NCI-H460 (cell line): ENCODE measurements around the gene COA8. TPM values are rescaled to one million over a fixed set of nuclear protein-coding genes. Genes with fewer than 3 reads are reported as not detected.

Experiments used
- DNase-seq: peaks from one replicate; pipeline ENCODE4 v3.0.0-alpha.2; 2016; ENCODE audit warnings: low read depth; ENCODE audit errors: extremely low read depth
- total RNA-seq: library from RNA; depleted of rRNA; stranded (reverse); fragments of >200 nt; shearing (Covaris generic); gene quantifications from 2 replicates; pipeline ENCODE4 v1.2.3, GENCODE V29; 2014

The COA8 gene
- total RNA-seq, 1 experiment from 2014 or later: 51.4 TPM

DNA sequence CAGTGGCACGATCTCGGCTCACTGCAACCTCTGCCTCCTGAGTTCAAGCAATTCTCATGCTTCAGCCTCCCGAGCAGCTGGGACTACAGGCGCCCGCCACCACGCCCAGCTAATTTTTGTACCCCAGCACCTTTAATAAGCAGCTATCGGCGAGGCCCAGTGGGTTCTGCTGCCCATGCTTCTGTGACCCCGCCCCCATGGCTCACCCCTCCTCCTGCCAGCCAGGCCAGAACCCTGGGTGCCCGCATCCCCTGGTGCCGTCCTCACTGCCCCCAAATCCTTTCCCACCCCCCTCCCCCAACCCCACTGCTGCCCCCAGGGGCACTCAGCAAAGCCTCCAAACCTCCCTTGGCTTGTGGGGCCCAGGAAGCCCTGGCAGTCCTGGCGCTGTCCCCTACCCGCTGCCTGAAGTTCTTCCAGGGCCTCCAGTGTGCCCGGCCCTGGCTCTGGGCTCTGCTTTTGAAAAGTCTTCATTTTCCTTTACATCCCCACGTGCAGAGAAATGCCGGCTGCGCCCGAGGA, 14.8 kb upstream of the COA8 start:
- DNase-seq: no peak

DNA sequence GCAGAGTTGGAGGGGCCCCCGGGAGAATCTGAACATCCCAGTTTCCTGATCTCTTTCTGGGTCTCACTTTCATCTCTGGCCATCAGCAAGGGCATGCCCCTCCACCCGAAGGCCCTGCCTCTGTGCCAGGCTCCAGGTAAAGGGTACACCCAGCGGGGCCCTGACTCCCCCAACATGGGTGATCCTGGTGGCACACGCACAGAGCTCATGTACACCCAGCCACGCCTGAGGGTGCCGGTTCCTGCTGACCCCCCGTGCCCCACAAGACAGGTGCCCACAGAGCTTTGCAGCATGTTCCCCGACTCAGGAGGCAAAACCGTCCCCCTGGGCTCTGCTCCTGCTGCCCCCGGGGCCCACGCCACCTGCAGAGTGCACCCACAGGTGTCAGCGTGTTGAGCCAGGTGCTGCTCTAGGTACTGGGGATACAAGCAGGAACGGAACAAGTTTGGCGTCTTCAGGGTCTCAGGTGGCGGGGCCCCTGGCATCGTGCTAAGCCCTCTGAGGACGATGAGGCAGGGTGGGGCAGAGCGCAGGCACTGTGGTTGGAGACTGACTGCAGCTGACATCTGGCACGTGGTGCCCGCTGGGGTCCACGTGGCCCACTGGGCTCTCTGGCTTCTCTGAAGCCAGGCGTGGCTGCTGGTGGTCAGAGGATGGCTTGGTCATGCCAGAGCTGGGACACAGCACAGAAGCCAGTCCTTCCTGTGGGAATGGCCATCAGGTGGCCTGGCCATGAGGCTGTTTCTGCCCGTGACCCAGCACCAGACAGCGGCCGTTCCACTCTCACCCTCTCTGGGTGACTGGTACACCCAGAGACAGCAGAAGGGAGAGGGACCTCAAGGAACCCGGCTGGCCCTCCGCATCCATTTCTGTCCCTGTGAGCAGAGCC, 14.1 kb upstream of the COA8 start:
- no peak for DNase-seq

DNA sequence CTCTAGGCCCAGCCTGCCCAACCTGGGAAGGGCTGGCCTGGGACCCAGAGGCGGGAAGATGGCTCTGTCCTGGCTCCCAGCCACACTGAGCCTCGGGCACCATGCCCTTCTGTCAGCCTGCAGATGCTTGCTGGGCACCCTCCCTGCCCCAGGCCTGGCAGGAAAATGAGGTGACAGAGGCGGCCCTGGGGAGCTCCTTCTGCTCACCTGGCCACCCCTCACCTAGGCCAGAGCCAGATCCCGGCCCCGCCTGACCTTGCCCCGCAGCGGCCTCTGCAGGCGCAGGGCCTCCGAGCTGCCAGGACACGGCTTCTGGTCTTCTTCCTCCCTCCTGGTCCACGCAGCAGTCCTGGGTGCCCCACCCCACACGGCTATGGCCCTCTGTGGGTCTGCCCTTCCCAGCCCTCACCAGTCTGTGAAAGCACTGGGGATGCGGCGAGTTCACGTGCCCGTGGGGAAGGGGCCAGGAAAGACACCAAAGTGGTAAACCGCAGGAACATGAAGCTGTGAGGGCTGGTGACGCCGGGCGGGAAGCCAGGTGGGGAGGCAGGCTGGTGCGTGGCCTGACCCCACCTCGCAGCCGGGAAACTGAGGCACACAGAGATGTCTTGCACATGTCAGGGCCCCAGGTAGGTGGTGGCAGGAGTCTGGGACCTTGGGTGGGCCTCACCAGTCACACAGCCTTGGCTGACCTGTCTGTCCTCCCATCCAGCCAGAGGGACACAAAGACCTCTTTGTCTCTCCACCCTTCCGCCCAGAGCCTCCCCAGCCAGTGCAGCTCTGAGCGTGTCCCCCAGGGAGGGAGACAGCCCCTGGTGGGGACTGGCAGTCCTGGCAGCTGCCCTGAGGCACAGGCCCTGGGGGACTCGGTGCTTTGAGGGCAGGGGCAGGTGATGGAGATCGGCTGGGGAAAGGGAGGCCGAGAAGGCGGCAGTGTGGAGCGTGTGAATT, 13.1 kb upstream of the COA8 start:
- no peak for DNase-seq

DNA sequence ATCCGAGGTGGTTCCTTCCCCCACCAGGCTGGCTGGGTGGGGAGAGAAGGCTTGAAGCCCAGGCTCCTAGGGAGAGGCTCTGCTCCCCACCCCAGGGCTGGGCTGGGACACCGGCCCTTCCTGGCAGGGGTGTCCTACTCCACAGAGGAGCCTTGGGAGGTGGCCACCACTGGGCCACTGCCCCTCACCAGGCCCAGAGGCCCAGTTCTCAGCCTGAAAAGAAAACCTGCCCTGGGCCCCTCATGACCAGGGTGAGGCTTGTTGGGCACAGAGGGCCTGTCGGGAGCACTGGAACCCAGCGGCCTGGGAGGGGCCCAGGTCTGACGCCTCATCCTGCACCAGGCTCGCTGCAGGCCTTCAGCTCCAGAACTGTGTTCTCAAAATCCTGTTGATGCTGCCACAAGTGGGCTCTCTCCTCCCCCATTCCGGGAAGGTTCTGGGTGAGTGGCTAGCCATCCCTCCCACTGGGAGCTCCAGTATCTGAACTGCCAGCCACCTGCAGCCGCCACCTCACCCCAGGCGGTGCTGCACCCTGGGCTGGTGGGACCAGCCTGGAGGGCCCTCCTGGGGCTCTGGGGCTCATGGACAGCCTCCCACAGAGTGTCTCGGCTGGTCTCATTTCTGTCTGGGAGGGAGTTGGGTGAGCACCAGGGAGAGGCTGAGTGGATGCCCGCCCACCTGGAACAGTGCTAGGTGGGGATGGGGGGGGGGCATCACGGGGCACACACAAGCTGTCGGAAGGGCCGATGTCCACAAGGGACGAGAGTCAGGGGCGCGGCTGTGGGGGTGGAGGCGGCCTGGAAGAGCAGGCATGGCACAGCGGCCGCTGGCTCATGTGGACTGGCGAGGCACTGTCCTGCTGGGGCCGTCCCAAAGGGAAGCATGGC, 12.1 kb upstream of the COA8 start:
- no peak for DNase-seq

DNA sequence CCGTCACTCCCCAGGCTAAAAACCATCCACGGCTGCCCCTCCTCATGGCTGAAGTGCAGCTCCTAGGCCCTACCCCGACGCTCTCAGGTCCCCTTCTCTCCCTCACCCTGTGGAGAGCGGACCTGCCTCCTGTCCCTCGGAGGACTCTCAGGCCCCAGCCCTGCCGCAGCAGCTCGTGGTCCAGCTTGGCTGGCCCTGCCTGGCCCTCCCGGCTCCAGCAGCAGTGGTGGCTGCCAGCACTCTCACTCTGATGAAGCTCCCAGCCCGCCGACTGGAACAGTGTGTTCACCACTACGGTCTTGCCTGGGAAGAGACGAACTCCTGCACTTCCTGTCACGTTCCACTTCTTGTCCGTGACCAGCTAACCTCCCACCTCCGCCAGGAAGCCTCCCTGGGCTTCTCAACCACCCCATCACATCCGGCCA, 11.4 kb upstream of the COA8 start:
- DNase-seq: no peak

DNA sequence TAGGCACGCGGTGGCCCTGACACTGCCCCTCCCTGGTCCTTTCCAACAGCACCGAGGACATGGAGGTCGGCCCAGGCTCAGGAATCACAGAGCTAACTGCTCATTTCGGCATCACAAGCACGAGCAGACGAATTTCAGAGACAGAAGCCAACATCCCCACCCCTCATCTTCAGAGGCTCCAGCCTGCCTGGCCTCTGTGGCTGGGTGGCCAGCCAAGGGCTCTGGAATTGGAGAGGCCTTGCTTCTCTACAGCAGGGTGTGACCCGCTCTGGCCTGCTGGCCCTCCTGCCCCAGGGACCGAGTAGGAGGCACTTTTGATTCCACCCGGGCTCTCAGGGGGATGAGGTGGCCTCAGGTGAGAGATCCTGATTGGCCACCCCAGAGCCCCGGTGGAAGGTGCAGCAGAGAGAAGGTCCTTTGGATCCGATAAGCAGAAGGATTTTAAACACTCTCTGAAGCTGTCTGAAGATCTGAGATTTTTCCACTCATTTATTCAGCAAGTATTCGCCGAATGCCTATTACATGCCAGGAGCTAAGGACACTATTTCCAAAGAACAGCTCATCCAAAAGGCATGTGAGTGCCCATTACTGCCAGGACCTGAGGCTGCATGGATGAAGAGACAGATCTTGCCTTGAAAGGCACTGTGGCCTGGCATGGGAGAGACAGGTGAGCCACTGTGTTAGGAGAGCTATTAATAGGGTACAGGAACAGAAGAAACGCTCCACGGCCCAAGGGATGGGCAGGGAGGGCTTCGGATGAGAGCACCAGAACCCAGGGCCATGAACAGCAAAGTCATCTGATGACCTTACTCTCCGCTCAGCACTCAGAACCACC, 10.5 kb upstream of the COA8 start:
- DNase-seq: no peak

DNA sequence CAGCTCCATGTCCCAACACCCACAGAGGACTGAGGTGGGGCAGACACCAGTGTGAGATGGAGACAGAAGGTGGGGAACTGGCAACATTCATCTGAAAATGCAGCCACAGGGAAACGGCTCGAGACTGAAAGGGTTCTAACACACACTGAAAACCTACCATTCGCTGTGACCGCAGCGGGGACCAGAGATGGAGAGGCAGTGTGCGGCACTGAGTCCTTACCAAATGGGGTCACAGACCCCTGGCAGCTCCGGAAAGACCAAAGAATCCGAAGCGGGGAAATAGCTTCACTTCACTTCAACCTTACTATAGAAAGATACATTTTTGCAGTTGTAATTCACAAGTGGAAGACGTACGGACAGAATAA, 9.9 kb upstream of the COA8 start:
- no peak for DNase-seq

DNA sequence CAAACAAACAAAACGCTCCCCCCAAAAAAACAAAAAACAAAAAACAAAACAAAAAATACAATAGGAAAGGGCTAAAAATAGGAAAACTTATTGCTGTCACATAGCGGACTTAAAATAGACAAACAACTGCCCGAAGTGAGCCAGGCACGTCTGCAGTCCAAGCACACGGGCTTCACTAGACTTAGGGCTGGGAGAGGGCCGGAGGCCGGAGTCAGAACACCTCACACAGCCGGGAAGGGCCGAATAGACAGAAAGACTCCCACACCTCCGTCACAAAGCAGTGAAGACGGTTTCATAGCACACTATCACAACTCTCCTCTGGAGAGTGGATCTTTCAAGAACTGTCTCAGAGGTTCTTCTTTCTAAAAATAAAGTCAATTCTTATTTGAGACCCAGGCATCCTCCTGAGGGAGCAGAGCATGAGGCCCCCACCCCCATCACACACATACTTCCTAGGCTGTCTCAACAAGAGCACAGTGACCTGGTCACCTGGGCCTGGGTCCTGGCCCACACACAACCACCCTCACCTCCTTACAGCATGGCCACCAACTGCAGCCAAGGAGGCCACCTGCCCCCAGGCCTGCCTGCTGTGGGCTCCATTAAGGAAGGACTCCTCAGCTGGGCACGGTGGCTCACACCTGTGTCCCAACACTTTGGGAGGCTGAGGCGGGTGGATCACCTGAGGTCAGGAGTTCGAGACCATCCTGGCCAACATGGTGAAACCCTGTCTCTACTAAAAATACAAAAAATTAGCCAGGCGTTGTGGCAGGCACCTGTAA, 7.0 kb upstream of the COA8 start:
- DNase-seq: no peak

DNA sequence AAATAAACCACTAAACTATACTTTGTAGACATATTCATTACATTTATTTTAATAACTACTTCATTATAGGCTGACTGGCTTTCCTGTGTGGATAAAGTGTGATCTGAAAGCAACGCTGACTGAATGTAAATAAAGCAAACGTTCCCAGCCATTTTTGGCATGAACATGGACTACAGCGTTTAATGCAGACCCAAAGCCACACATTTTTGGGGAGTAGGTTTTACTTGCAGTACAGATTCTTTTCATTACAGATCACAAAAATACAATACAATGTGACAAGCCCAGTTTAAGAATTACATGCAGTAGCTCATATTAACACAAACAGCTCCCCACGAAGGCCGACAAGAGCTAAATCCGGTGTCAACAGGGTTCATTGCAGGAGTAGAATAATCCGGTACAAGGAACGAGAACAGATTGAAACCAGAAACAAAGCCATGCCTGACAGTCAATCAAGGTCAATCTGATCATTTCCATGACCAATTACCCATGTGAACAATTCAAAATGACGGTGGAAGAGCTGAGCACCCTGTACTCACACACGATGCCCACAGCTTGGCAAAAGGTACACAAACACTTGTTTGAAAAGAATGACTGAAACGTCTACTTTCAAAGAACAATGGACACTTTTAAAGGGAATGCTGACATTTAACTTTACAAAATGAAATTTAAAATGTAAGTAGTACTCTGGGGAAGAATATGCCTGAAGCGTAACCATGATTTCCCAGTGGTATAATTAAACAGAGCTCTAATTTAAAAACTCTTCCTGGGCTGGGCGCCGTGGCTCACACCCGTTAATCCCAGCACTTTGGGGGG, 5.6 kb upstream of the COA8 start:
- DNase-seq: no peak

DNA sequence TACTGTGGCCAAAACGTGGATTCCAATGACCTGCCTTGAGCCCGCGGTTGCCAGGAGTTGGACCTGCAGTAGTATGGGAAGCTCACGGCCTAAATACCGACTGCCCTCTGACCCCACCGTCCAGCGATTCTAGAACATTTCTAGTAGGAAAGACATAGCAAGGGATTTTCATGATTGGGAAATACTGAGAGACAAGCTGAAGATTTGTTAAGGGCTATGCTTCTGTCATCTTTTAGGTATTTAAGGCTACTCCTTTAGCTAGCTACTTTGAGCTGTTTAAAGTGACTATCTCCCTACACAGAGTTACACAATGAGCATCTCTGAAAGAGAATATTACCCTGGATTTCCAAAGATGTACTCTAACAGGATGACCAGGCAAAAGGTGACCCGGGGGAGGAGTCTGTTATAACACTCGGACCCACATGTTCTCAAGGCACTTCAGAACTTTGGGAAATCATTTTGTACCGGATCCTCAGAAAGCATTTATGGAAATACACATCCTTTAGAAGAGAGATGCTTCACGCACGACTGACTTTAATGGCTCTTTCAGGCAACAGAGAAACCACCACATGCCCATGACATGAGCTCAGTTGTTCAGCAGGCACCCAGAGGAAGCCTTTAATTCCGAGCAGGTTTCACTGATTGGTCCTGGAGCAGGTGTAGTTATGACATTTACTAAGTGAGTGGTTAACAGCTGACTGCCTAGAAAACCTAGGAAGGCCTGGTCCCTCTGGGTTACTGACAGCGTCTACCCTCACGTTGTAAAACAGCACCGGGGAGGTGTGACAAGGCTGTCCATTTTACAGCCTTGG, 4.5 kb upstream of the COA8 start:
- no peak for DNase-seq

DNA sequence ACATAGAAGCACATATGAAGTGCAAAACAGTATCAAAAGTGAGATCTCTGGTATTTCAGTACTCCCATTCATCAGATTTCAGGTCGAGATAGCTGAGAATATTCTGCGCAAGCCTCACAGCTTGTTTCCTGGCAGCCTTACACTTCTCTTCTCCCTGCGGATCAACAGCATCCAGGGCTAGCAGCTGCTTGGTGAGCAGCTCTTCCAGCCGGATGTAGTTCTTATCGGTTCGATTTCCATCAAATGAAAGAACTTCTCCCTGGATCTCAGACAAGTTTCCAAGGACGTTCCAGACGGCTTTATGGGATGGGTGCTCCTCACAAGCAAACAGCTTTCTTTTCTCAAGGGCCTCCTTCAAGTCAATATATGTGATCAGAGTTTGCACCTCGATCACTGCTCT, 3.0 kb upstream of the COA8 start:
- DNase-seq: no peak

DNA sequence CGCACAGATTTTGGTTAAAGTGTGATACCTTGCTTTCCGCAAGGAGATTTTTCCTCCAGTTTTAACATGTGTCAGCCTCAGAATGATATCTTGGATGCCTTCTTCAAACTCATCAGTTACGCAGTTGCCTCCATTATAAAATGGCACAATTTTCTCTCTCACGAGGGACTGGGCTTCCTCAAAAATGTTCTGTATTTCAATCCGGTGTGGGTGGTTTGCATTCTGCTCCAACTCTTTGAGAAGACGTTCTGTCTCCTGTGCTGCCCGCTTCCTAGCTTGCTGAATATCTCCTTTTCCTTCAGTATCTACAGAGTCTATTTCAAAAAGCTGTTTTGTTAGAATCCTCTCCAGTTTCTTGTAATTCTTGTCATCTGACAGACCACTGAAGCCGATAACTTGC, 2.1 kb upstream of the COA8 start:
- no peak for DNase-seq

DNA sequence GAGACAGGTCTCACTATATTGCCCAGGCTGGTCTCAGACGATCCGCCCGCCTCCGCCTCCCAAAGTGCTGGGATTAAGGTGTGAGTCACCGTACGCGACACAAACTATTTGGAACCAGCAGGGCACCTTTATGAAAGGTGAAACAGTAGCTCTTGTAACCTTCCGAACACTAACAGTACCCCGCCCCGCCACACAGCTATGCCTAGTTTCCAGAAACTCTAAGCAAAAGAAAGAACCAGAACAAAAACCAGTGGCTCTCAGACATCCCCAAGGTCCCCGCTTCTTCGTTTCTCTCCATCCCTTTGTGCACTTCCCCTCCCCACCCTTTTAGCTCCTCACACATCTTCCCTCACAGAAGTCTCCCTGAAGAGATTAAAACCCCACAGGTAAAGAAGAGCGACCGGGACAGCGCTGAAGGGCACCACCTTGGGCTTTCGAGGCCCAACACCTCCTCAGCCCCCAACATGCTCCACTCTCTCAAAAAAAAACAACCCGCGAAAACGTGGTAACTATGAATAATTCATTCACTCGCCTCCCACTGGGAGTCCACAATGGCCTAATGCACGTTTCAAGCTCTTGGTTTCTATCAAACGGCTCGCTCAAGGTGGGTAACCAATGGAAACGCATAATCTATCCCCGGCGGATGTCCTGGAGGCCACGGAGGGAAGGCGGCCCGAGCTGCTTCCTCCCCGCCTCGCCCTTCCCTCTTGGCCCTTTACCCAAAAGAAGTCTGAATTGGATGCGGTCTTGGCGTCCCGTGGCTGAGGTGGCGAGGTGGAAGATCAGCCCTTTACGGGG, 1.2 kb upstream of the COA8 start:
- DNase-seq: no peak

DNA sequence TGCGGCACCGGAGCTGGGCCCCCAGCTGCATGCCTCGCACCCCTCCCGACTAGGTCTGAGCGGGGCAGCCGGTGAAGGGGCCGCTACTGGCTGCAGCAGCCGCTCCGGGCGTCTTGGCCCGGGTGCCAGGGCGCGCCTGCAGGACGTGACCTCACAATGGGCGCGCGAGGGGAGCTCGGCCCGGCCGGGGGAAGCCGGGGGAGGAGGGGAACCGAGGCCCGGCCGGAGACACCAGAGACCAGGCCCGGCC, 656 bp upstream of the COA8 start:
- no peak for DNase-seq

DNA sequence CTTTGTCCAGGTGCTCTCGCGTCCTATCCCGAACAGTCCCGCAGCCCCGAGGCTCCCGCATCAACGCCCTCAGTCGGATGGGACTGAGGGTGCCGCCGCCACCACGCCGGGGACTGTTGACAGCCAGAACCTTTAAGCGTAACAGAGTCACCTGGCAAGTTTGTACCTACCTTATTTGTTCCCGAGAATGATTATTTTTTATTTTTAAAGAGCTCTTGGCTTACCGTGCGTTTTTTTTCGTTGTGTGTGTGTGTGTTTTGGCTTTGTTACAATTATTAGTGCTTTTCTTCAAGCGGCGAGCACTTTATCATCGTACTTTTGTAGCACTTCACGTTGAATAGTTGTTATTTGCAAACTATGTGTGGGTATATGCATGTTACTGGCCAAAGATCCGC, 463 bp downstream of the COA8 start:
- no peak for DNase-seq

DNA sequence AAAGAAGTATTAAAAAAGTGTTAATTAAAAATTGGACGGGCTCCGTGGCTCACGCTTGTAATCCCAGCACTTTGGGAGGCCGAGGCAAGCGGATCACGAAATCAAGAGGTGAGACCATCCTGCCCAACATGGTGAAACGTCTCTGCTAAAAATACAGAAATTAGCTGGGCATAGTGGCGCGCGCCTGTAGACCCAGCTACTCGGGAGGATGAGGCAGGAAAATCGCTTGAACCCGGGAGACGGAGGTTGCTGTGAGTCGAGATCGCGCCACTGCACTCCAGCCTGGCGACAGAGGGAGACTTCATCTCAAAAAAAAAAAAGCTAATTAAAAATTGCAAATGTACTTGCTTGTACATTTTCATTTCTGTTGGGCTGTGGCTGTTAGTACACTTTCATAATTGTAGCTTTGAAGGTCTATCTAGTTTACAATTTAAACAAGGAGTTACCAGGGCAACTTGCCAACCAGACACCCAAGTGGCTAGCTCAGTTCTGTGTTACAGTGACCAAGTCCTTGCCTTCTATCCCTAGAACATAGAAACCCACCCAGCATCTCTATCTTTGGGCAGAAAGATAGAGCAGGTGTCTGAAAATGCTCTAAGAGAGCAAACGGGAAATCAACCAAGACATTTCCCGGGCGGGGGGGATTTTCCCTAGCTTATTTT, 1.2 kb downstream of the COA8 start:
- no peak for DNase-seq
